GM12864 (cell line): Measurements from ENCODE around the gene FMN2.
"Not testable (repeated sequence)": the region's sequence is repeated elsewhere in the genome, so short reads cannot be mapped to it uniquely, and the experiment has no call there.

Source experiments
- DNase-seq: peaks from one replicate; pipeline ENCODE4 v3.0.0-alpha.2; 2011; ENCODE audit warnings: low read depth
- H3K4me3 ChIP-seq: 2 replicates; pipeline ENCODE4 v1.5.1; 2011; ENCODE audit warnings: mild to moderate bottlenecking, low read depth, low read length, control low read depth
- TF ChIP-seq, protein P1 (sequence below): IDR thresholded peaks from 2 replicates; pipeline ENCODE4 v1.5.1; 2011; ENCODE audit warnings: low read depth, mild to moderate bottlenecking, moderate library complexity, low read length, control low read depth, inconsistent platforms; ENCODE audit errors: missing control alignments

FMN2 gene

DNA sequence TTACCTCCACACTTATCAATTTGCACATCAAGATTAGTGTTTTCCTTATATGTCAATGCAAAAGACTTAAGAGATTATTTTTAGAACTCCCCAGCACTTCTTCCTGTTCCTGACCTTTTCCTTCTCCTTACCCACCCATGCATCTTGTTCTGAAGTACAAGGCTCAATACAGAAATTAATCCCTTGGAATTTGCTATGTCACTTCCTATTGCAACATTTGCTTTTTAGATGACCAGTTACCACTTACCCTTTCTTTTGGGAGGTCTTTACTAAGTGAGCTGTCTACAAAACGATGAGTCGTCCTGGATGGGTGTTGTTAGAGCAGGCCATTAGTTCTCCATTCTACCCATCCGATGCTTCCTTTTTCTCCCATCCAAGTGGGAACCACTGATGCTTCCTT, 221.2 kb downstream of the FMN2 start:
- H3K4me3 ChIP-seq = no peak overlapping the region
- DNase-seq = no peak
- TF ChIP-seq, protein P1, sequence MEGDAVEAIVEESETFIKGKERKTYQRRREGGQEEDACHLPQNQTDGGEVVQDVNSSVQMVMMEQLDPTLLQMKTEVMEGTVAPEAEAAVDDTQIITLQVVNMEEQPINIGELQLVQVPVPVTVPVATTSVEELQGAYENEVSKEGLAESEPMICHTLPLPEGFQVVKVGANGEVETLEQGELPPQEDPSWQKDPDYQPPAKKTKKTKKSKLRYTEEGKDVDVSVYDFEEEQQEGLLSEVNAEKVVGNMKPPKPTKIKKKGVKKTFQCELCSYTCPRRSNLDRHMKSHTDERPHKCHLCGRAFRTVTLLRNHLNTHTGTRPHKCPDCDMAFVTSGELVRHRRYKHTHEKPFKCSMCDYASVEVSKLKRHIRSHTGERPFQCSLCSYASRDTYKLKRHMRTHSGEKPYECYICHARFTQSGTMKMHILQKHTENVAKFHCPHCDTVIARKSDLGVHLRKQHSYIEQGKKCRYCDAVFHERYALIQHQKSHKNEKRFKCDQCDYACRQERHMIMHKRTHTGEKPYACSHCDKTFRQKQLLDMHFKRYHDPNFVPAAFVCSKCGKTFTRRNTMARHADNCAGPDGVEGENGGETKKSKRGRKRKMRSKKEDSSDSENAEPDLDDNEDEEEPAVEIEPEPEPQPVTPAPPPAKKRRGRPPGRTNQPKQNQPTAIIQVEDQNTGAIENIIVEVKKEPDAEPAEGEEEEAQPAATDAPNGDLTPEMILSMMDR = no peak

DNA sequence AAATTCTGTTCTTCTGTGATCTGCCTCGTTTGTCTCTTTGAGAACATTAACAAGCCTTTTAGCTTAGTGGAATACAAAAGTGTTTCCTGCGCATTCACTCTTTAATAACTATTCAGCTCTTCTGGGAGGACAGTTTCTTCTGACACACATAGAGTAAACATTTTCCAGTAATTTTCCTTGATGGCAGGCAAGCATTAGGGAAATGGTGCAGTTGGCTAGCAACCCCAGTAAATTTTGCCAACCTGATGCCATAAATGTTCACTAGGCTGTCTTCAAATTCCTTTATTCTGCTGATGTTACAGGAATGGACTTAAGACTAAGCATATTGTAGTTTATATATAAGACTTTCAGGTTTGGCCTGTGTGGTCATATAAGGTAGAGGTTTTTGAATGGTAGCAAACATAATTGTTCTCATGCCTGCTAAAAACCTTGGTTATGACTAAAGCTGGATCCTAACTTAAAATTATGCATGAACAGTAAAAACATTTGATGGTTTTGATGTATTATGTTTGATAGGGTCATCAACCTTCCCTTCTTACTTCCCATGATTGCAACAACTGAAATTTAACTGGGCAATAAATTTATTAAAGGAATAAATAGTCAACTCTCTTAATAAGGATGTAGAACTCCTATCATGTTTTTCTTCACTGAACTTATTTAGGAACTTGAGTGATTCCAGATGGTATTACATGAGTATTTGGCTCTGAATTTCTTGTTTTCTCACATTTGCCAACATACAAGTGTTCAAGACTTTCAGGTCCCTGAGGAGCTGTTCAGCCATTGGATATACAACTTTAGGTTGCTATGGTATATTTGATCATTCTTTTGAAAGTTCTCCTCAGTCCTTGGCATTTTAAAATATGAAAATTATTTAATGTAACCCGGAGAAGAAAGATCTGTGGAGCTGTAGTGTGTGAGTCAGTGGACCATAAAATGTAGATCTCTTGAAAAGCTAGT, 223.4 kb downstream of the FMN2 start:
- H3K4me3 ChIP-seq = no peak overlapping the region
- DNase-seq = no peak
- TF ChIP-seq, protein P1 = no peak

DNA sequence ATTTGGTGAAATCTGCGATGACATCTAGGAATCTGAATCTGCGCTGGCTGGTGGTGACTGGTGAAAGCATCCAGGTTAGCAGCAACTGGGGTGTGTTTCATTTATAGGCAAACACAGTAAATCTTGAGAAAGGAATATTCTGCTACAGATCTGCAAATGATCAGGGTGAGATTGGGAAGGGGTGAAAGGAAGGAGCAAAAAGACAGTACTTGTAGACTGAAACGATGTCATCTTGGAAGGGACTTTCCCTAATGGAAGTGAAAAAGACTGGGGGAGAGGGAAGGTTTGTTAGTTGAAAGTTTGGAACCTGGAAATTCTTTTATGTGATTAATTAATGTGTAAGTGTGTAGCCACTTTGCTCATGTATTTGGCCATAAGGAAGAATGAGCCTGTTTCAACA, 228.3 kb downstream of the FMN2 start:
- H3K4me3 ChIP-seq = no peak overlapping the region
- DNase-seq = no peak
- TF ChIP-seq, protein P1 = no peak

DNA sequence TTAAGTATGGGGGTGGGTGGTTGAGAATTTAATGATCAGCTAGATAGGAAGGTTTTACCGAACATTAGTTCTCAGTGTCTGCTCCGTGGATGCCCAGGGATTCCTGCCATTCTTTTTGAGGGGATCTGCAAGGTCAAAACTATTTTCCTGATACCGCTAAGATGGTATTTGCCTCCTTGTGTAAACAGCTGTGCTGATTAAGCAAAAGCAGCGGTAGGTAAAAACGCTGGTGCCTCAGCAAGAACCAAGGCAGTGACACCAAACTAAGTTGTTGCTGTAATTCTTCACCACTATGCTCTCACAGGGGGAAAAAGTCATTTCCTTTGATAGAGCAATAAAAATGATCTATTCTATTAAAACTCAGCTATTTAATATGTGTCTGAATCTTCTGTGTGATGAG, 229.0 kb downstream of the FMN2 start:
- no peak overlapping the region for H3K4me3 ChIP-seq
- TF ChIP-seq, protein P1 = no peak
- DNase-seq = no peak

DNA sequence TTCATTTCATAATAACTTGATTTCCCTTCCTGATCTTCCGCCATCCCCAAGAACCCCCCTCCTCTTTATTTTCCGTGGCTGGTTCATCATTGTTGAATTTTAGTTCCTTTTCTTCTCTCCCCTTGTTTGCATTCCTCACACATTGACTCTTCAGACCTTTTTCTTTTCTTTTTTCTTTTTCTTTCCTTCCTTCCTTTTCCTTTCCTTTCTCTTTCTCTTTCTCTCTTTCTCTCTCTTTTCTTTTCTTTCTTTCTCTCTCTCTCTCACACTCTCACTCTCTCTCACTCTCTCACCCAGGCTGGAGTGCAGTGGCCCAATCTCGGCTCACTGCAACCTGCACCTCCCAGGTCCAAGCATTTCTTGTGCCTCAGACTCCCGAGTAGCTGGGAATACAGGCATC, 231.3 kb downstream of the FMN2 start:
- no peak overlapping the region for H3K4me3 ChIP-seq
- TF ChIP-seq, protein P1 = no peak
- DNase-seq = no peak

DNA sequence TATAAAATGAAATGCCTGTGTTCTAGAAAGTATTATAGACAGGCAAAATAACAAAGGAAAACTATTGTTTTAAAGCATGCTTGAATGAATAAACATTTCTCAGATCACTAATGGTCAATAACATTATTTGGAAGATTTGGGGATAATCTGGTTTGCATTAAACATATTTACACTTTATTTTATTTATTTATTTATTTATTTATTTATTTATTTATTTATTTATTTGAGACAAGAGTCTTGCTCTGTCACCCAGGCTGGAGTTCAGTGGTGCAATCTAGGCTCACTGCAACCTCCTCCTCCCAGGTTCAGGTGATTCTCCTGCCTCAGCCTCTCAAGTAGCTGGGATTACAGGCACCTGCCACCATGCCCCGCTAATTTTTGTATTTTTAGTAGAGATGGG, 236.7 kb downstream of the FMN2 start:
- not testable (repeated sequence) for DNase-seq, H3K4me3 ChIP-seq

DNA sequence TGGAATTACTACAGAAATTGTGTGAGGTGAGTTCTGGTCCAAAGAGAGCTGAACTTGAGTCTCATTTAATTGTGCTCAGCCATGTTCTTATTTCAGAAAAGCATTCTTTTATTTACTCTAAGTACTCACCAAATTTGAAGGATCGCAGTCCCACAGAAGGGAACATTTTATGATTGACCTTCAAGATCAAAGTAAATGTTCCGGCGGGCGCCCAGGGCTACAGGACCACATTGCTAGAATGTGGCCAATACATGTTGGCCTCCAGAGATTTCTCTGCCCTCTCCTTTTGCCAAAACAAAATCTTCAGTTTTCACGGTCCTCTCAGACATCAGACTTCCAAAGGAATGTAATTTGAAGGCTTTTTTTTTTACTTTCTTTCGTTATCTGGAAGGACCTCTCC, 237.8 kb downstream of the FMN2 start:
- no peak for DNase-seq
- TF ChIP-seq, protein P1 = no peak
- H3K4me3 ChIP-seq = no peak overlapping the region
